Body of pancreas (tissue), 4 donors: Measurements from ENCODE around the gene SLC2A8.

ENCODE experiments used
- POLR2A ChIP-seq, 3 donors: fragments of 450-650 bp; IDR thresholded peaks; one replicate each; pipeline ENCODE4 v1.6.1; 2016; ENCODE audit warnings: antibody characterized with exemption in 3 of 3, mild to moderate bottlenecking in 2 of 3
- TF ChIP-seq, protein P1 (sequence below), 7 experiments: fragments of 450-650 bp in 4 of 7; fragments of 200-600 bp in 3 of 7; sonication (generic) in 3 of 7; IDR thresholded peaks; one replicate each; pipeline ENCODE4 v1.5.1; 2016 to 2019; ENCODE audit warnings: antibody characterized with exemption in 7 of 7

DNA sequence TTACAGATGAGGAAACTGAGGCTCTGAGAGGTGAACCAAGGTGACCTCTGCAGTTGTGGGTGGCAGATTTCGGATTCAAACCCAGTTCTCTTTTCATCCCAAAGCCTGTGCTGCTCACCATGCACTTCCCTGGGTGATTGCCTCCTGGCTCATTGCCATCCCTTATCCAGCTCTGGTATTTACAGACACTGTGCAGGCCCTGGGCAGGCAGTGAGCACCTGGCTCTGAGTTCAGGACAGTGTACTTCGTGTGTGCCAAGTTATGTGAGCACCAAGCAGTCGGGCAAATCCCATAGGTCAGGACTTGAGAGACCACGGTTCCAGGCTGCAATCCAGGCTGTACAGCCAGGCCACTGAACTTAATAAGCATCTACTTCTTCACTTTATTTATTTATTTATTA is 55.7 kb downstream of the SLC2A8 start:
- TF ChIP-seq, protein P1, sequence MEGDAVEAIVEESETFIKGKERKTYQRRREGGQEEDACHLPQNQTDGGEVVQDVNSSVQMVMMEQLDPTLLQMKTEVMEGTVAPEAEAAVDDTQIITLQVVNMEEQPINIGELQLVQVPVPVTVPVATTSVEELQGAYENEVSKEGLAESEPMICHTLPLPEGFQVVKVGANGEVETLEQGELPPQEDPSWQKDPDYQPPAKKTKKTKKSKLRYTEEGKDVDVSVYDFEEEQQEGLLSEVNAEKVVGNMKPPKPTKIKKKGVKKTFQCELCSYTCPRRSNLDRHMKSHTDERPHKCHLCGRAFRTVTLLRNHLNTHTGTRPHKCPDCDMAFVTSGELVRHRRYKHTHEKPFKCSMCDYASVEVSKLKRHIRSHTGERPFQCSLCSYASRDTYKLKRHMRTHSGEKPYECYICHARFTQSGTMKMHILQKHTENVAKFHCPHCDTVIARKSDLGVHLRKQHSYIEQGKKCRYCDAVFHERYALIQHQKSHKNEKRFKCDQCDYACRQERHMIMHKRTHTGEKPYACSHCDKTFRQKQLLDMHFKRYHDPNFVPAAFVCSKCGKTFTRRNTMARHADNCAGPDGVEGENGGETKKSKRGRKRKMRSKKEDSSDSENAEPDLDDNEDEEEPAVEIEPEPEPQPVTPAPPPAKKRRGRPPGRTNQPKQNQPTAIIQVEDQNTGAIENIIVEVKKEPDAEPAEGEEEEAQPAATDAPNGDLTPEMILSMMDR (IDR thresholded peaks at IDR 0.05): no peak
- no peak for TF ChIP-seq POLR2A (IDR thresholded peaks at IDR 0.05)
